Measurements from ENCODE around the gene ING4. TPM values are rescaled to one million over a fixed set of nuclear protein-coding genes. Genes with fewer than 3 reads are reported as not detected.
A peak's percentile ranks its signal among the peaks of the same experiment; 100 is the strongest.

The ING4 gene
- total RNA-seq (26.3 and 34.7 TPM in 2 replicates), polyA plus RNA-seq (49.6 and 52.0 TPM in 2 replicates), polyA minus RNA-seq (24.0 and 24.5 TPM in 2 replicates), Bru-seq, nascent RNA (percentile 57 among the genes with signal in this experiment), BruChase-seq, experiment 1, labeled RNA remaining after a 6-hour chase (percentile 61 among the genes with signal in this experiment), BruChase-seq, experiment 2, labeled RNA remaining after a 2-hour chase (percentile 60 among the genes with signal in this experiment)
- polyA plus RNA-seq (2011; cell fraction: cytosol; rRNA removed), result 60.5 and 62.5 TPM in 2 replicates
- 144 and 179 TPM in 2 replicates for polyA plus RNA-seq (2011; cell fraction: nucleus; rRNA removed)
- 31.1 and 38.8 TPM in 2 replicates for polyA plus RNA-seq (2012)
- polyA minus RNA-seq (2011; cell fraction: cytosol; rRNA and poly(A)+ RNA removed), result 5.7 TPM
- polyA minus RNA-seq (2011; cell fraction: nucleus; rRNA and poly(A)+ RNA removed), result 17.5 and 26.9 TPM in 2 replicates
- long read RNA-seq, transcript ING4-202 (8 exons, 1,393 nt), result minor isoform, 25 of 104 reads
- long read RNA-seq, transcript ING4-201 (8 exons, 1,709 nt), result major isoform, 43 of 104 reads
- long read RNA-seq, transcript ING4-203 (8 exons, 741 nt), result minor isoform, 13 of 104 reads
- long read RNA-seq, partial matches to known transcripts, result 1 of 104 reads
- long read RNA-seq, other reads (novel, unspliced or antisense), result 18 of 104 reads

GRCh38 chr12:6662906-6663742 lies at the start of gene ING4:
TSS of gene ING4 (minus strand) at chr12:6663119. CDS start at chr12:6663101, 18 bp downstream.
- TF ChIP-seq MYC (IDR thresholded peaks at IDR 0.05; ENCODE audit: low read depth, low read length) (no peak), POLR2A (IDR thresholded peaks at IDR 0.05; ENCODE audit: low read depth, low read length) (peak; percentile 60), JUN (IDR thresholded peaks at IDR 0.05; ENCODE audit: borderline replicate concordance, insufficient read depth, insufficient read length, low read depth) (peak; percentile 89), POLR2AphosphoS5 (IDR thresholded peaks at IDR 0.05; ENCODE audit: insufficient read depth, low read depth, low read length) (peak; percentile 76)
- Histone ChIP-seq H3K27ac (ENCODE audit: insufficient read depth, low read depth, low read length) (peak within 1 kb of the TSS; percentile 61), H3K79me2 (ENCODE audit: control insufficient read depth, insufficient read depth, low read length) (peaks cover 7% of the 10 kb centered on the region), H3K9me3 (replicated peaks; ENCODE audit: control insufficient read depth, insufficient read depth, low read length) (no peaks in the 10 kb centered on the region), H3K4me2 (ENCODE audit: insufficient read depth, low read length) (peak within 1 kb of the TSS; percentile 91), H3K27me3 (ENCODE audit: control insufficient read depth in 2 of 2, insufficient read depth in 2 of 2, low read length in 2 of 2) (no peaks in the 10 kb centered on the region), H3K4me3 (replicated peaks in 1 of 3; ENCODE audit: insufficient read depth in 1 of 3, low read depth in 1 of 3, low read length in 3 of 3) (peak within 1 kb of the TSS; percentile 23 to 95 (median 82)), H3K9me1 (replicated peaks; ENCODE audit: control insufficient read depth, extremely low read depth, insufficient read depth, low read length) (no peaks in the 10 kb centered on the region), H3K9ac (replicated peaks; ENCODE audit: extremely low read depth, insufficient read depth, low read length) (peak within 1 kb of the TSS; percentile 92), H3K36me3 (ENCODE audit: control insufficient read depth in 2 of 2, extremely low read depth in 1 of 2, insufficient read depth in 2 of 2, low read length in 2 of 2) (peaks cover 6 to 16% of the 10 kb centered on the region in 2 experiments), H3K4me1 (ENCODE audit: control insufficient read depth, extremely low read depth, insufficient read depth, low read length) (peaks cover 10% of the 10 kb centered on the region), H2AFZ (ENCODE audit: low read depth, low read length) (peak within 1 kb of the TSS; percentile 81), H4K20me1 (replicated peaks; ENCODE audit: control insufficient read depth, extremely low read depth, insufficient read depth, low read length) (no peaks in the 10 kb centered on the region)
- DNase-seq (ENCODE audit: low read depth, low spot score) (peak; percentile 99), FAIRE-seq (peak; percentile 99)
- ChIA-PET POLR2A (interaction anchor here (0.7 kb wide), 1 partner anchor 90 kb away, joined by 3 read pairs; the partner anchor contains the start of gene MLF2), CTCF (no interaction called here)
- BruUV-seq (replicated peaks), result TSS peak; percentile 96
- intact Hi-C loops (cut with micrococcal nuclease) (loop anchor here (1.0 to 2.0 kb wide), 5 partner anchors 16 to 189 kb away; partner anchors contain the start of genes ACRBP, COPS7A, USP5 and ZNF384), dilution Hi-C loops (cut with MboI; ENCODE audit: extremely low pct_ligation_motif_present, low sequenced_read_pairs) (no loop called here)
